DMS153 (cell line): ENCODE results near the gene UBA7.
"Not testable (repeated sequence)": the region's sequence is repeated elsewhere in the genome, so short reads cannot be mapped to it uniquely, and the experiment has no call there.

ENCODE experiments used
- DNase-seq: peaks from one replicate; lab custom pipeline; 2025; lab: John Stamatoyannopoulos, UW

Gene UBA7

DNA sequence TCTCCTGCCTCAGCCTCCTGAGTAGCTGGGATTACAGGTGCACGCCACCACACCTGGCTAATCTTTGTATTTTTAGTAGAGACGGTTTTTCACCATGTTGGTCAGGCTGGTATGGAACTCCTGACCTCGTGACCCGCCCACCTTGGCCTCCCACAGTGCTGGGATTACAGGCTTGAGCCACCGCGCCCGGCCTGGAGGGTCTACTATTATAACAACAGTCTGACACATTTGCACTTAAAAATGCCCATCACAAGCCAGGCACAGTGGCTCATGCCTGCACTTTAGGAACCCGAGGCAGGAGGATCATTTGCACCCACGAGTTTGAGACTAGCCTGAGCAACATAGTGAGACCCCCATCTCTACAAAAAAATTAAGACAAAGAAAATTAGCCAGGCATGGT is 31.5 kb downstream of the UBA7 start:
- not testable (repeated sequence) for DNase-seq

DNA sequence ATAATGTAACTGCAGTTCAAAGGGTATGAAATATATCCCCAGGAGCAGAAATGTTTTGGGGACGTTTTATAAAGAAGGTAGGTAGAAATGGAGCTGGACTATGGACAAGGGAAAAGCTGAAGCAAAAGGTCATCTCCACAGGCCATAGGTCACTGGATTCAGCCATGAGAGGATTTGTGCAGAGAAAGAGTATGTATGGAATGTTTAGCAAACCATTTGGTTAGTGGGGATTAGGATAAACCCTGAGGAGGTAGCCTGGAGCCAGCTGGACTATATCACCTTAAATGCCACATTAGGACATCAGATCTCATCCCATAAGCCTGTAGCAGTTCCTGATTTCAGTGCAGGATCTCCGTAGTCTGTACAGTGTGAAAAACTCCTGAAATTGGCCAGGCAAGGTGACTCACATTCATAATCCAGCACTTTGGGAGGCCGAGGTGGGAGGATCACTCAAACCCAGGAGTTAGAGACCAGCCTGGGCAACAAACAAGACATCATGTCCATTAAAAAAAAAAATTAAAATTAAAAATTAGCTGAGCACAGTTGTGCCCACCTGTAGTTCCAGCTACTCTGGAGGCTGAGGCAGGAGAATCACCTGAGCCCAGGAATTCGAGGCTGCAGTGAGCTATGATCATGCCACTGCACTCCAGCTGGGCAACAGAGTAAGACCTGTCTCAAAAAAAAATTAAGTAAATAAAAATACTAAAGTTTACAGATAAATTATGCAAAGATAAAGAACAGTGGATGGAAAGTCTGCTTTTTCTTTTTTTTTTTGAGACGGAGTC is 32.1 kb downstream of the UBA7 start:
- no peak for DNase-seq

DNA sequence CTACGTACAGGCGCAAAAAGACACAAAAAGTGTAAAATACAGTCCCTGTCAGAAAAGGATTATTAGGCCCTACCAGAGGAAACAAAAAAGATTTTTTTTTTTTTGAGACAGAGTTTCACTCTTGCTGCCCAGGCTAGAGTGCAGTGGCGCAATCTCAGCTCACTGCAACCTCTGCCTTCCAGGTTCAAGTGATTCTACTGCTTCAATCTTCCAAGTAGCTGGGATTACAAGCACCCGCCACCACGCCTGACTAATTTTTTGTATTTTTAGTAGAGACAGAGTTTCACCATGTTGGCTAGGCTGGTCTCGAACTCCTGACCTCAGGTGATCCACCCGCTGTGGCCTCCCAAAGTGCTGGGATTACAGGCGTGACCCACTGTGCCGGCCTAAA is 32.8 kb downstream of the UBA7 start:
- DNase-seq = not testable (repeated sequence)

DNA sequence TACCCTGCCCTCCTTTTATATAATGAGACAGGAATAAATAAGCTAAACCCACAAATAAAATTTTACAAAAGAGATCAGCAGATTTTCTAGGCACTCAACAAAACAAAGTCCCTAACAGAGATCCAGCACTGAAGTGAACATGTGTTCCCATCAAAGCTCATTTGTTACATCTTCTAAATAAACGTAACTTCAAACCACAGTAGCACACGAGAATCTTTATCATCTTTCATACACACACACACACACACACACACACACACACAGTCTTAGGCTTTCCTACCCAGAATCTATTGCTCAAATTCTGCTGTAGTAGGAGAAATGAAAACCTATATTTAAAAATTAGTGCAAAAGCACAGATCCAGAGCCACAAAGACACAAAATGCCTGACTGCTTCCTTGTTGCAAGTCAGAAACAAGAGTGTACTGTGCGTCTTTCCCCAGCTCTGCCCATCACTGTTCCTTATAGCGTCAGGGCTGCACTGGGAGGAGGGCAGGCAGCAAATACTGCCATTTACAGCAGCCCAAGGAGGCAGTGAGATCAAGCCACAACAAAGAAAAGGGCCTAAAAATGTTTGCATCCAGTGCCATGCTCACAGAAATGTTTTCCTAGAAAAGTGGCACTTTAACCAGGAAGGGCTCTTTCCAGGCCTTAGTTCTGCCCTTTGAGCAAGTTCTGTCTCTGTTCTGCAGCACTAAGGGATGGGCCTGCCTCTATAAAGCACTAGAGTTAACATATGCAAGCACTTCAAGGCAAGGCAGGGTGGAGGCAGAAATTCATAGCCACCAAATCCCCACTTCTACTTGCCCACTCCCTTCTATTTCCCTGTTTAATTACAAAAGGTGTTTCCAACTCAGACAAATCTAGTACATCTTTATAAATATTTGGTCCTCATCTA is 33.4 kb downstream of the UBA7 start:
- DNase-seq = no peak

DNA sequence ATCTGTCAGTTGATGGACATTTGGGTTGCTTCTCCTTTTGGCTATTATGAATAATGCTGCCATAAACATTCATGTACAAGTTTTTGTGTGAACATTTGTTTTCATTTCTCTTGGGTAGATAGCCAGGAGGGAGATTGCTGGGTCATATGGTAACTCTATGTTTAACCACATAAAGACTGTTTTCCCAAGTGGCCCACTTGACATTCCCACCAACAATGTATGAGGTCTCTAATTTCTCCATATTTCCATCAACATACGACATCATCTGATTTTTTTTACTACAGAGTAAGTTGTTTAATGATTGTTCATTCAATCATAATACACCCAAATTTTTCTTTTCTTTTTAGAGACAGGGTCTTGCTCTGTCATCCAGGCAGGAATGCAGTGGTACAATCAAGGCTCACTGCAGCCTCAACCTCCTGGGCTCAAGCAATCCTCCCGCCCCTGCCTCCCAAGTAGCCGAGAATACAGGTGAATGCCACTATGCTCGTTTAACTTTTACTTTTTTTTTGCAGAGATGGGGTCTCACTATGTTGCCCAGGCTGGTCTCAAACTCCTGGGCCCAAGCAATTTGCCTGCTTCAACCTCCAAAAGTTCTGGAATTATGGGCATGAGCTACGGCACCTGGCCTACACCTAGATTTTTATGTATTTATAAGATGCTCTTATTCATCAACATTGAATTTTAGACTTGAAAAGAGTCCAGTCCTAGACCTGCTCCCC is 34.2 kb downstream of the UBA7 start:
- DNase-seq = no peak

DNA sequence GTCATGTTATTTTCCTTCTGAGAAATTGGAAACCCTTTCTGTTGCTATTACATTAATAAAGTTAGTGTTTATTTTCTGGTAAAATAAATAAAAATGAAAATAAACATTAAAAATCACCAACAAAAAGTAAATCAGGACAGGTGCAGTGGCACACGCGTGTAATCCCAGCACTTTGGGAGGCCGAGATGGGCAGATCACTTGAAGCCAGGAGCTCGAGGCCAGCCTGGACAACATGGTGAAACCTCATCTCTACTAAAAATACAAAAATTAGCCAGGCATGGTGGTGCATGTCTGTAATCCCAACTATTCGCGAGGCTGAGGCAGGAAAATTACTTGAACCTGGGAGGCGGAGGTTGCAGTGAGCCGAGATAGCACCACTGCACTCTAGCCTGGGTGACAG is 37.7 kb downstream of the UBA7 start:
- DNase-seq = not testable (repeated sequence)

DNA sequence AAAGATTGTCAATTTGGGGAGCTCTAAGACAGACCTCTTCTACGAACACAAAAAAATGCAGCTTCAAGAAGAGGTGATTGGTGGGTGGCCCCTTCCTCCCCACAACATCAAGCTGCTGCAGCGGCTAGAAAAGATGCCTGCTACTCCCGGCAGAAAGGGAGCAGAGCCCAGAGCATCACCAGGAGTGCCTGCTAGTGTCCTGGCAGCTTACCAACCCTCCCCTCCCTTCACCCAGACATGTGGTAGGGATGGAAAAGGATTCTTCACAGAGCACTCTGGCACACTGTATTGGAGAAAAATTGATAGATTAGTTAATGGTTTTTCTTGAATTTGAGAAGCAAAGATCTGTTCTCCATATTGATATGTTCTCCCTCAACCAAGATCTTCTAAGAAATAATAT is 38.2 kb downstream of the UBA7 start:
- no peak for DNase-seq

DNA sequence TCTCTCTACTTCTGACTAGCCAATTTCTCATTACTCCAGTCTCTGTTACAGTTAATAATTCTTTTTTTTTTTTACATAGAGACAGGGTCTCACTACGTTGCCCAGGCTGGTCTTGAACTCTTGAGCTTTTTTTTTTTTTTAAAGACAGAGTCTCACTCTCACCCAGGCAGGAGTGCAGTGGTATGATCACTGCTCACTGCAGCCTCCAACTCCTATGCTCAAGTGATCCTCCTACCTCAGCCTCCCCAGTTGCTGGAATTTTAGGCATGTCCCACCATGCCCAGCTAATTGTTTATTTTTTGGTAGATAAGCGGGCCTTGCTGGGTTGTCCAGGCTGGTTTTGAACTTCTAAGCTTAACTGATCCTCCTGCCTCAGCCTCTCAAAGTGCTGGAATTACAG is 41.0 kb downstream of the UBA7 start:
- no peak for DNase-seq

DNA sequence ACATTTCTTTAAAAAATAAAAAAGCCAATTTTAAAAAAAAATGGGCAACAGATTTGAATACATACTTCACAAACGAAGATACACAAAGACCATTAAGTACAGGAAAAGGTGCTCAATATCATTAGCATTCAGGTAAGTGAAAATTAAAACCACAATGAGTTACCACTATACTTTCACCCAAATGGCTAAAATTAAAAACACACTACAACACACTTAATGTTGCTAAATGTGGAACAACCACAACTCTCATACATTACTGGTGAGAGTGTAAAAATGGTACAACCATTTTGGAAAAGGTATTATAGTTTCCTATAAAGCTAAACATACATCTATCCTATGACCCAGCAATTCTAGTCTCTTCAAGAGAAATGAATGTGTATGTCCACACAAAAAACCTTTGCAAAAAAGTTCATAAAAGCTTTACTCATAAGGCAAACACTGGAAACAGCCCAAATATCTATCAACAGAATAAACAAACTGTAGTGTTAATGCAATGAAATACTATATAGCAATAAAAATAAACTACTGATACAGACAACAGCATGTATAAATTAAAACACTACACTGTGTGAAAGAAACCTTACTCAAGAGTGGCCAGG is 42.3 kb downstream of the UBA7 start:
- DNase-seq = no peak

DNA sequence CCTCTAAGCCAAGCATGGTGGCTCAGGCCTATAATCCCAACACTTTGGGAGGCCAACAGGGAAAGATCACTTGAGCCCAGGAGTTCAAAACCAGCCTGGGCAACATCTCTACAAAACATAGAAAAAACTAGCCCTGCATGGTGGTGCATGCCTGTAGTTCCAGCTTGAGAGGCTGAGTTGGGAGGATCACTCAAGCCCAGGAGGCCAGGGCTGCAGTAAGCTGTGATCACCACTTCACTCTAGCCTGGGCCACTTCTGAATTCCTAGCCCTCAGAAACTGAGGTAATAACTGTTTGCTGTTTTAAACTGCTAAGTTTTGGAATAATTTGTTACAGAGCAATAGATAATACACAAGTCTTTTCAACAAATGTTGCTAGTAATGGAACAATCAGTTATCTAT is 43.8 kb downstream of the UBA7 start:
- no peak for DNase-seq

DNA sequence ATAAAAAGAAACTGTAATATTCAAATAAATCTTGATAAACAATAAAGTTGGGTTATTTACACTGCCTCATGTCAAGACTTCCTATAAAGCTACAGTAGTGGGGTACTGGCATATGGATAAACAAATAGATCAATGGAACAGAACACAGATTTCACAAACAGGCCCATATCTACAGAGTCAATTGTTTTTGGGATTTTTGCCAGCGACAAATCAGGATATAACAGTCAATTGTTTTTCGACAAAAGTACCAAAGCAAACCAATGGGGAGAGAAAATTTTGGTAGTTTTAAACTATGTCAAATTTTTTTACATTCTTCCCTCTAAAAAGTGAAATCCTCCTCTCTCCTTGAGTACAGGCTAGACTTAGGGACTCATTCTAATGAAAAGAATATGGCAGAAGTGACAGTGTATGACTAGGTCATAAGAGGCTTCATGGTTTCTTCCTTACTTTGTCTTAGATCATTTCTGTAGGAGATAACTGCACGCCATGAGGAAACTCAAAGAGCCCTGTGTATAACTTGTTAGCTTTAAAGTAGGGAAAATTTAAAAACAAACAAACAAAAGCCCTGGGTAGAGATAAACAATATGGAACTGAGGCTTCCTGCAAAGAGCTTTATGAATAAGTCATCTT is 44.4 kb downstream of the UBA7 start:
- DNase-seq = no peak

DNA sequence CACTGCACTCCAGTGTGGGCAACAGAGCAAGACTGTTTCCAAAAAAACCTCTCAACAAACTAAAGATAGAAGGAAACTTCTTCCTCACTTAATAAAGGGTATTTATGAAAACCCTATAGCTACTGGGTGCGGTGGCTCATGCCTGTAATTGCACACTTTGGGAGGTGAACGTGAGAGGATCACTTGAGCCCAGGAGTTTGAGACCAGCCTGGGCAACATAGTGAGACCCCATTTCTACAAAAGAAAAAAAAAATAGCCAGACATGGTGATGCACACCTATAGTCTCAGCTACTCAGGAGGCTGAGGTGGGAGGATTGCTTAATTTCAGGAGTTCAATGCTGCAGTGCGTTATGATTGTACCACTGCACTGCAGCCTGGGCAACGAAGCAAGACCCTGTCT is 49.8 kb downstream of the UBA7 start:
- no peak for DNase-seq

DNA sequence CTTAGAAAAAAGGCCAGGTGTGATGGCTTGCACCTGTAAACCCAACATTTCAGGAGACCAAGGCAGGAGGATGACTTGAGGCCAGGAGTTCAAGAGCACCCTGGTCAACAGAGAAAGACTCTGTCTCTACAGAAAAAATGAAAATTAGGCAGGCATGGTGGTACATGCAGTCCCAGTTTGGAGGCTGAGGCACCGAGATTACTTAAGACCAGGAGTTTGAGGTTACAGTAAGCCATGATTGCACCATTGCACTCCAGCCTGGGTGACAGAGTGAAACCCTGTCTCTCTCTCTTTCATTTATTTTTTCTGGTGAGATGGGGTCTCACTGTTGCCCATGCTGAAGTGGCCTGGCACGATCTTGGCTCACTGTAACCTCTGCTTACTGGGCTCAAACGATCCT is 52.1 kb downstream of the UBA7 start:
- no peak for DNase-seq

DNA sequence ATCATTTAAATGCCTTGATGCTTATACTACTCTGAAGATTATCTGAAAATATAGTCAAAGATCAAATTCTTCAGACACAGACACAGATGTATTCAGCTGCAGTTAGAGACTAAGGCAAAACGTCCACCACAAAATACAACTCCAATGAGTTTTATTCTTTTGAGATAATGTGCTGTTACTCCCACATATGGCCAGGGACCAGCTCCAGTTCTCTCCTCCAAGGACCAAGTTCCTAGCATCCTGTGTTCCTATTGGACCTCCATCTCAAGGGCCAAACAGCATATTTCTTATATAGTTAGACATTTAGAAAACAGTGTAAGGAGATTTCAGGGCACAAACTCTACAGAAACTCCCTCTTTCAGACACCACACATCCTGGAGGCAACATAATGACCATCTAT is 54.5 kb downstream of the UBA7 start:
- DNase-seq = no peak

DNA sequence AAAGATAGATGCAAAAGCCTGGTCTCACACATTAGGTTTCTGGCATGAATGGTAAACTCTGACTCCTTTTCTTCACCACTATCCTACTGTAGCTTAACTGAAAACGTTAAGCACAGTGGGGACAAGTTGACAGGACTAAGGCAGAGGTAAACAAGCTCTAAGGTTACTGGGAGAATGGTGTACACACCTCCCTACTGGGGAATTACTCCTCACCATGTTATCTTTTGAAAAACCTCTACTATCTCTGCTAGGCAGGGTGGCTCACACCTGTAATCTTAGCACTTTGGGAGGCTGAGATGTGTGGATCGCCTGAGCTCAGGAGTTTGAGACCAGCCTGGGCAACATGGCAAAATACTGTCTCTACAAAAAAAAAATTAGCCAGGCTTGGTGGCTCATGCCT is 56.6 kb downstream of the UBA7 start:
- DNase-seq = no peak

DNA sequence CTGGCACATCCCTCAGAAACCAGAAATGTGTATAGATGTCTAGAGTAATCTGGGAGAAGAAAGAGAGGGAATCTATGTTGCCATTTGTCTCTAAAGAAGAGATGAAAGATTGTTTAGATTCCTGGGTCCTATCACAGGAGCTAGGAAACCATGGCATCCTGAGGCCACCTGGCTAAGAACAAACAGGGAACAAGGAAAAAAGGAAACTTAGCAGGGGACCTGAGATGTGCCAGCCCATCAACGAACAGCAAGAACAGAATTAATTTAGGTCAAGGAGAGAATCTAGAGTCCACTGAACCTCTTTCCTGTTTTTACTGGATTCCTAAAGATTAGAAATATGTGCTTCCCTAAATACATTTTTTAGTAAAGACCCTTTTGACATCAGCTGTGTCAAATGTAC is 57.7 kb downstream of the UBA7 start:
- DNase-seq = no peak
